Measurements from ENCODE around the gene PIK3R6. TPM values are rescaled to one million over a fixed set of nuclear protein-coding genes. Genes with fewer than 3 reads are reported as not detected.

PIK3R6 gene
- polyA plus RNA-seq, 1 of the 3 experiments (the other 2 are of a cell fraction), result 0.03 TPM

DNA sequence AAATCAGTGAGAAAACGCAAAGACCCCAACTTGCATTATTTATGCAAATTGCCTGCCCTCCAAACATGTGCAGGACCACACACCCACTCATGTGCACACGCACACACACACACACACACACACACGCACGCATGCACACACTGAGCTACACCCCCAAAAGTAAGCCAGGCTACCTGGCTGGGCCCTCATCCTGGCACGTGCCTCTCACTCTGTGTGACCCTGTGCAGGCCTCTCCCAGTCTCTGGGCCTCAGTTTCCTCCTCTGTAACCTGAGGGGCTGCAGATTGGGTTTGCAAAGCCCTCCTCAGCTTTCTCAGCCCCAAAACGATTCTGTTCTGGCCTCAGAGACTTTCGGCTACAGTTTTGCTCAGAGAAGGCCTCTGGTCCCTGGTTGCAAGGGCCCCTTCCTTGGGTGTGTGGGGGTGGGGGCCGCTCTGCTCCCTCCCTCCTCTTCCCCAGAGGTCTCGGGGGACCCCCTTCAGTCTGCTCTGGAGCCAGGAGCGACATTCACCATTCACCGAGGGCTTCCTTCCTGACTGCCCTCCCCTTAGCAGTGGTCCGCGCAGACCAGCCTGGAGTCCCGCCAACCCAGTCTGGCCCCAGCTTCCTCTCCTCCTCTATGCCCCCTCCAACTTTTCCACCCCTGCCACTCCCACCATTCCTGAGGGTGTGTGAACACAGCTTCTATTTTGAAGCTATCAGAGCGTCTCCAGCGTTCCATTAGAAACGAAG lies 5.4 kb upstream of the PIK3R6 start:
- H3F3A ChIP-seq (replicated peaks; ENCODE audit: insufficient read depth), result no peaks in the 10 kb centered on the region
- H3K4me1 ChIP-seq (ENCODE audit: control insufficient read depth in 1 of 2, insufficient read depth in 2 of 2, low read depth in 1 of 2, low read length in 1 of 2), result no peaks in the 10 kb centered on the region
- no peak overlapping the region for H2AFZ ChIP-seq (ENCODE audit: low read depth)
- POLR2A ChIA-PET, result no interaction called here
- no peaks in the 10 kb centered on the region for H3K36me3 ChIP-seq (replicated peaks in 1 of 2; ENCODE audit: control insufficient read depth in 1 of 2, insufficient read depth in 2 of 2, low read length in 1 of 2)
- H3K4me3 ChIP-seq (ENCODE audit: low read depth in 2 of 2, low read length in 1 of 2), result no peak overlapping the region
- peaks cover 89% of the 10 kb centered on the region for H3K27me3 ChIP-seq (ENCODE audit: insufficient read depth)
- H3K9me2 ChIP-seq, result no peaks in the 10 kb centered on the region
- TF ChIP-seq RXRA (IDR thresholded peaks at IDR 0.05; ENCODE audit: borderline replicate concordance, low read depth) (no peak), FOSL2 (IDR thresholded peaks at IDR 0.05; ENCODE audit: borderline replicate concordance, low read depth) (no peak), SMC3 (IDR thresholded peaks at IDR 0.05; ENCODE audit: low read depth, low read length) (no peak), SIN3A (IDR thresholded peaks at IDR 0.05; ENCODE audit: borderline replicate concordance, low read depth, low read length) (no peak), MXI1 (IDR thresholded peaks at IDR 0.05; ENCODE audit: low read depth, low read length) (no peak), TCF12 (IDR thresholded peaks at IDR 0.05) (no peak)
- TF ChIP-seq, protein P1, sequence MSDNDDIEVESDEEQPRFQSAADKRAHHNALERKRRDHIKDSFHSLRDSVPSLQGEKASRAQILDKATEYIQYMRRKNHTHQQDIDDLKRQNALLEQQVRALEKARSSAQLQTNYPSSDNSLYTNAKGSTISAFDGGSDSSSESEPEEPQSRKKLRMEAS (IDR thresholded peaks at IDR 0.05; ENCODE audit: low read depth), result no peak
- TF ChIP-seq, protein P2, sequence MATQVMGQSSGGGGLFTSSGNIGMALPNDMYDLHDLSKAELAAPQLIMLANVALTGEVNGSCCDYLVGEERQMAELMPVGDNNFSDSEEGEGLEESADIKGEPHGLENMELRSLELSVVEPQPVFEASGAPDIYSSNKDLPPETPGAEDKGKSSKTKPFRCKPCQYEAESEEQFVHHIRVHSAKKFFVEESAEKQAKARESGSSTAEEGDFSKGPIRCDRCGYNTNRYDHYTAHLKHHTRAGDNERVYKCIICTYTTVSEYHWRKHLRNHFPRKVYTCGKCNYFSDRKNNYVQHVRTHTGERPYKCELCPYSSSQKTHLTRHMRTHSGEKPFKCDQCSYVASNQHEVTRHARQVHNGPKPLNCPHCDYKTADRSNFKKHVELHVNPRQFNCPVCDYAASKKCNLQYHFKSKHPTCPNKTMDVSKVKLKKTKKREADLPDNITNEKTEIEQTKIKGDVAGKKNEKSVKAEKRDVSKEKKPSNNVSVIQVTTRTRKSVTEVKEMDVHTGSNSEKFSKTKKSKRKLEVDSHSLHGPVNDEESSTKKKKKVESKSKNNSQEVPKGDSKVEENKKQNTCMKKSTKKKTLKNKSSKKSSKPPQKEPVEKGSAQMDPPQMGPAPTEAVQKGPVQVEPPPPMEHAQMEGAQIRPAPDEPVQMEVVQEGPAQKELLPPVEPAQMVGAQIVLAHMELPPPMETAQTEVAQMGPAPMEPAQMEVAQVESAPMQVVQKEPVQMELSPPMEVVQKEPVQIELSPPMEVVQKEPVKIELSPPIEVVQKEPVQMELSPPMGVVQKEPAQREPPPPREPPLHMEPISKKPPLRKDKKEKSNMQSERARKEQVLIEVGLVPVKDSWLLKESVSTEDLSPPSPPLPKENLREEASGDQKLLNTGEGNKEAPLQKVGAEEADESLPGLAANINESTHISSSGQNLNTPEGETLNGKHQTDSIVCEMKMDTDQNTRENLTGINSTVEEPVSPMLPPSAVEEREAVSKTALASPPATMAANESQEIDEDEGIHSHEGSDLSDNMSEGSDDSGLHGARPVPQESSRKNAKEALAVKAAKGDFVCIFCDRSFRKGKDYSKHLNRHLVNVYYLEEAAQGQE (IDR thresholded peaks at IDR 0.05; ENCODE audit: low read depth, low read length), result no peak
- TF ChIP-seq, protein P3, sequence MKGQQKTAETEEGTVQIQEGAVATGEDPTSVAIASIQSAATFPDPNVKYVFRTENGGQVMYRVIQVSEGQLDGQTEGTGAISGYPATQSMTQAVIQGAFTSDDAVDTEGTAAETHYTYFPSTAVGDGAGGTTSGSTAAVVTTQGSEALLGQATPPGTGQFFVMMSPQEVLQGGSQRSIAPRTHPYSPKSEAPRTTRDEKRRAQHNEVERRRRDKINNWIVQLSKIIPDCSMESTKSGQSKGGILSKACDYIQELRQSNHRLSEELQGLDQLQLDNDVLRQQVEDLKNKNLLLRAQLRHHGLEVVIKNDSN (IDR thresholded peaks at IDR 0.05; ENCODE audit: borderline replicate concordance, low read depth), result no peak
- no peak overlapping the region for H3K4me2 ChIP-seq
- no peak for DNase-seq
- no peak overlapping the region for H3K9ac ChIP-seq
- H4K20me1 ChIP-seq (ENCODE audit: insufficient read depth), result no peaks in the 10 kb centered on the region
- WGBS (ENCODE audit: low lambda C conversion rate), result 18% methylated on average over 17 of the region's 17 CpGs
- no peaks in the 10 kb centered on the region for H3K79me2 ChIP-seq (ENCODE audit: insufficient read depth)
- no peaks in the 10 kb centered on the region for H3K9me3 ChIP-seq
- H3K27ac ChIP-seq (ENCODE audit: low read depth in 2 of 2, low read length in 1 of 2), result no peak overlapping the region
- CTCF ChIA-PET, result interaction anchor here (2.1 kb wide), 1 partner anchor 22 kb away, joined by 9 read pairs; no protein-coding TSS in a partner anchor

DNA sequence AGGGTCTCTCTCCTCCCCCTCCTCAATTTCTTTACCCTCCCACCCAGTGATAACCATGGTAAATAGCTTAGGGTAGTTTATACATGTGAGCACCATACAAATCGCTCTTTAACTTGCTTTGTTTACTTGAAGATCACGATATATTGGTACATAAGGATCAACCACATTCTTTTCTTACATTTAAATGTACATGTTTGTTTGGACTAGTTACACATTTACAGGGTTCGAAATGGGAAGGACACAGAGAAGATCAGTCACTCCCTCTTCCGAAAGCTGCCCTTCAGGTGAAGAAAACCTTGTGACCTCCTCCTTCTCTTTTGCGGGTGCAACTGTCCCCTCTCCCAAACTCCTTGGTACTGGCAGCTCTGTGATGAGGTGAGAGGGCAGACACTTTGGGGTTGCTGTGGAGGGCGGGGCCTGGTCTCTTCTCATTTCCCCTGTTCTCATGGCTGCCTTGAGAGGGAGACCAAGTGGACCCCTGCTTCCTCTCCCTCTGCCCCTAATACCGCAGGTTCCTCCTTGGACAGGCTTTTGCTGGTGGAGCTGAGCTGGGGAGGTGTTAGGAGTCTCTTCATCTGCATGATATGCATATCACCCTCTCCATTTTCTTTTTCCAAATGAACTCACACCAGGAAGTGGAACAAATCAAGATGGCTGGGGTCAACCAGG lies 4.7 kb upstream of the PIK3R6 start:
- ChIA-PET POLR2A (no interaction called here), CTCF (interaction anchor here (0.9 to 1.4 kb wide), 2 partner anchors 16 to 86 kb away, joined by 3 read pairs; no protein-coding TSS in a partner anchor)
- H2AFZ ChIP-seq (ENCODE audit: low read depth), result no peak overlapping the region
- no peak overlapping the region for H3K4me3 ChIP-seq (ENCODE audit: low read depth in 2 of 2, low read length in 1 of 2)
- TF ChIP-seq TCF12 (IDR thresholded peaks at IDR 0.05) (no peak), GABPA (IDR thresholded peaks at IDR 0.05; ENCODE audit: low read depth) (no peak)
- TF ChIP-seq, protein P3 (IDR thresholded peaks at IDR 0.05; ENCODE audit: borderline replicate concordance, low read depth), result no peak
- no peak overlapping the region for H3K9ac ChIP-seq
- H3K36me3 ChIP-seq (replicated peaks in 1 of 2; ENCODE audit: control insufficient read depth in 1 of 2, insufficient read depth in 2 of 2, low read length in 1 of 2), result no peaks in the 10 kb centered on the region
- H3K9me3 ChIP-seq, result no peaks in the 10 kb centered on the region
- H3K4me1 ChIP-seq (ENCODE audit: control insufficient read depth in 1 of 2, insufficient read depth in 2 of 2, low read depth in 1 of 2, low read length in 1 of 2), result no peaks in the 10 kb centered on the region
- H3K79me2 ChIP-seq (ENCODE audit: insufficient read depth), result no peaks in the 10 kb centered on the region
- DNase-seq, result no peak
- no peaks in the 10 kb centered on the region for H3F3A ChIP-seq (replicated peaks; ENCODE audit: insufficient read depth)
- no peak overlapping the region for H3K4me2 ChIP-seq
- H3K27me3 ChIP-seq (ENCODE audit: insufficient read depth), result peaks cover 88% of the 10 kb centered on the region
- H4K20me1 ChIP-seq (ENCODE audit: insufficient read depth), result no peaks in the 10 kb centered on the region
- 27% methylated on average over 7 of the region's 7 CpGs for WGBS (ENCODE audit: low lambda C conversion rate)
- no peaks in the 10 kb centered on the region for H3K9me2 ChIP-seq
- H3K27ac ChIP-seq (ENCODE audit: low read depth in 2 of 2, low read length in 1 of 2), result no peak overlapping the region
